ENCODE results near the gene E2F1. TPM values are rescaled to one million over a fixed set of nuclear protein-coding genes. Genes with fewer than 3 reads are reported as not detected.

The E2F1 gene
- total and polyA plus RNA-seq, 7 experiments from 2014 or later = 0.46 to 61.6 (median 1.5) TPM; not detected in 1

GRCh38 chr20:33685328-33686099 lies 671 bp downstream of the E2F1 start:
- Histone ChIP-seq H3K36me3 (ENCODE audit: control insufficient read depth in 2 of 3, insufficient read depth in 3 of 3, low read length in 3 of 3) (no peaks in the 10 kb centered on the region), H3K27me3 (ENCODE audit: control insufficient read depth in 2 of 2, insufficient read depth in 2 of 2, low read length in 2 of 2) (no peaks in the 10 kb centered on the region), H3K4me1 (ENCODE audit: control insufficient read depth in 2 of 2, insufficient read depth in 2 of 2, low read length in 2 of 2) (peaks cover 3 to 27% of the 10 kb centered on the region in 2 donors), H3K9me3 (ENCODE audit: control insufficient read depth in 2 of 3, low read length in 3 of 3) (no peaks in the 10 kb centered on the region), H3K4me3 (ENCODE audit: low read length) (peak overlapping the region; percentile 55), H3K27ac (ENCODE audit: low read depth, low read length) (peak overlapping the region; percentile 42)
- peaks cover 11 to 77% (median 42%) of the 10 kb centered on the region in 7 donors for H3K4me1 Mint-ChIP-seq
- peak overlapping the region in 2 of 9 donors; percentile 51 to 88 for H3K27ac Mint-ChIP-seq
- H3K9me3 Mint-ChIP-seq = no peaks in the 10 kb centered on the region
- ChIA-PET POLR2A (interaction anchor here (0.7 to 1.9 kb wide), 6 partner anchors 17 to 592 kb away, joined by 3 to 9 read pairs (median 4); partner anchors contain the start of genes ACTL10 and PXMP4), CTCF (interaction anchor here (0.6 to 1.0 kb wide), 3 partner anchors 15 to 32 kb away, joined by 3 to 4 read pairs (median 3); no protein-coding TSS in a partner anchor)
- peaks cover 0 to 8% (median 0%) of the 10 kb centered on the region in 5 donors for H3K36me3 Mint-ChIP-seq
- DNase-seq (peak in 3 of 9 donors; percentile 8 to 74 (median 31)), ATAC-seq (peak; percentile 7)
- peak overlapping the region; percentile 56 to 95 (median 72) for H3K4me3 Mint-ChIP-seq
- intact Hi-C loops (cut with micrococcal nuclease) = loop anchor here (1.0 kb wide), 8 partner anchors 11 to 427 kb away; partner anchors contain the start of genes EIF2S2 (in 2 of the 2), NECAB3 (in 2 of the 2), PXMP4 (in 2 of the 2) and ACTL10 (in 1 of the 2)
- H3K27me3 Mint-ChIP-seq = no peaks in the 10 kb centered on the region

GRCh38 chr20:33684533-33685327 lies 1.5 kb downstream of the E2F1 start:
- ATAC-seq = no peak
- H3K4me1 ChIP-seq (ENCODE audit: control insufficient read depth in 2 of 2, insufficient read depth in 2 of 2, low read length in 2 of 2) = peaks cover 9 to 29% of the 10 kb centered on the region in 2 donors
- H3K9me3 ChIP-seq (ENCODE audit: control insufficient read depth in 2 of 3, low read length in 3 of 3) = no peaks in the 10 kb centered on the region
- H3K27ac ChIP-seq (ENCODE audit: low read depth, low read length) = no peak overlapping the region
- intact Hi-C loops (cut with micrococcal nuclease) = loop anchor here in 1 of 2 donors (1.0 kb wide), 2 partner anchors 10 to 309 kb away; partner anchors contain the start of genes NECAB3 and RALY
- DNase-seq = no peak
- no peak overlapping the region for H3K4me3 ChIP-seq (ENCODE audit: low read length)
- H3K9me3 Mint-ChIP-seq = no peaks in the 10 kb centered on the region
- H3K36me3 Mint-ChIP-seq = peaks cover 0 to 8% (median 0%) of the 10 kb centered on the region in 5 donors
- ChIA-PET CTCF (interaction anchor here (0.6 to 1.0 kb wide), 3 partner anchors 14 to 33 kb away, joined by 3 to 4 read pairs (median 3); no protein-coding TSS in a partner anchor), POLR2A (interaction anchor here (0.7 to 1.9 kb wide), 6 partner anchors 17 to 591 kb away, joined by 3 to 9 read pairs (median 4); partner anchors contain the start of genes ACTL10 and PXMP4)
- peaks cover 7 to 79% (median 40%) of the 10 kb centered on the region in 7 donors for H3K4me1 Mint-ChIP-seq
- H3K36me3 ChIP-seq (ENCODE audit: control insufficient read depth in 2 of 3, insufficient read depth in 3 of 3, low read length in 3 of 3) = no peaks in the 10 kb centered on the region
- no peaks in the 10 kb centered on the region for H3K27me3 Mint-ChIP-seq
- no peaks in the 10 kb centered on the region for H3K27me3 ChIP-seq (ENCODE audit: control insufficient read depth in 2 of 2, insufficient read depth in 2 of 2, low read length in 2 of 2)
- H3K27ac Mint-ChIP-seq = peak overlapping the region in 2 of 9 donors; percentile 51 to 88
- H3K4me3 Mint-ChIP-seq = peak overlapping the region in 9 of 10 donors; percentile 26 to 95 (median 60)

GRCh38 chr20:33681728-33682353 lies 4.3 kb downstream of the E2F1 start:
- CTCF ChIA-PET = interaction anchor here (0.5 to 5.7 kb wide), 3 partner anchors 11 to 413 kb away, joined by 3 to 33 read pairs (median 3); partner anchors contain the start of gene ACTL10
- no peaks in the 10 kb centered on the region for H3K27me3 ChIP-seq (ENCODE audit: control insufficient read depth in 2 of 2, insufficient read depth in 2 of 2, low read length in 2 of 2)
- Mint-ChIP-seq H3K4me3 (peak overlapping the region in 2 of 10 donors; percentile 53 to 72), H3K4me1 (peaks cover 26 to 77% (median 45%) of the 10 kb centered on the region in 7 donors), H3K9me3 (no peaks in the 10 kb centered on the region), H3K27ac (peak overlapping the region in 3 of 9 donors; percentile 28 to 87 (median 56)), H3K36me3 (peaks cover 0 to 24% (median 0%) of the 10 kb centered on the region in 5 donors), H3K27me3 (no peaks in the 10 kb centered on the region)
- no peaks in the 10 kb centered on the region for H3K36me3 ChIP-seq (ENCODE audit: control insufficient read depth in 2 of 3, insufficient read depth in 3 of 3, low read length in 3 of 3)
- POLR2A ChIA-PET = interaction anchor here (0.6 to 6.8 kb wide), 3 partner anchors 8 to 195 kb away, joined by 4 to 75 read pairs (median 19); partner anchors contain the start of gene ACTL10
- ATAC-seq (no peak), DNase-seq (no peak)
- intact Hi-C loops (cut with micrococcal nuclease) = no loop called here
- no peak overlapping the region for H3K4me3 ChIP-seq (ENCODE audit: low read length)
- no peak overlapping the region for H3K27ac ChIP-seq (ENCODE audit: low read depth, low read length)
- peaks cover 16 to 38% of the 10 kb centered on the region in 2 donors for H3K4me1 ChIP-seq (ENCODE audit: control insufficient read depth in 2 of 2, insufficient read depth in 2 of 2, low read length in 2 of 2)
- no peaks in the 10 kb centered on the region for H3K9me3 ChIP-seq (ENCODE audit: control insufficient read depth in 2 of 3, low read length in 3 of 3)

GRCh38 chr20:33681288-33681687 lies 4.9 kb downstream of the E2F1 start:
- no peaks in the 10 kb centered on the region for H3K27me3 Mint-ChIP-seq
- no peak for ATAC-seq
- POLR2A ChIA-PET = interaction anchor here (0.9 to 6.8 kb wide), 3 partner anchors 9 to 33 kb away, joined by 3 to 75 read pairs (median 19); partner anchors contain the start of gene ACTL10
- H3K4me3 ChIP-seq (ENCODE audit: low read length) = no peak overlapping the region
- H3K27ac ChIP-seq (ENCODE audit: low read depth, low read length) = no peak overlapping the region
- CTCF ChIA-PET = interaction anchor here (0.5 to 5.7 kb wide), 4 partner anchors 10 to 414 kb away, joined by 3 to 33 read pairs (median 3); partner anchors contain the start of gene ACTL10
- intact Hi-C loops (cut with micrococcal nuclease) = no loop called here
- no peaks in the 10 kb centered on the region for H3K9me3 ChIP-seq (ENCODE audit: control insufficient read depth in 2 of 3, low read length in 3 of 3)
- H3K27ac Mint-ChIP-seq = peak overlapping the region in 2 of 9 donors; percentile 56 to 87
- H3K4me3 Mint-ChIP-seq = peak overlapping the region in 1 of 10 donors; percentile 72
- H3K4me1 Mint-ChIP-seq = peaks cover 28 to 76% (median 41%) of the 10 kb centered on the region in 7 donors
- H3K36me3 ChIP-seq (ENCODE audit: control insufficient read depth in 2 of 3, insufficient read depth in 3 of 3, low read length in 3 of 3) = no peaks in the 10 kb centered on the region
- H3K9me3 Mint-ChIP-seq = no peaks in the 10 kb centered on the region
- no peak for DNase-seq
- no peaks in the 10 kb centered on the region for H3K27me3 ChIP-seq (ENCODE audit: control insufficient read depth in 2 of 2, insufficient read depth in 2 of 2, low read length in 2 of 2)
- peaks cover 13 to 35% of the 10 kb centered on the region in 2 donors for H3K4me1 ChIP-seq (ENCODE audit: control insufficient read depth in 2 of 2, insufficient read depth in 2 of 2, low read length in 2 of 2)
- H3K36me3 Mint-ChIP-seq = peaks cover 0 to 24% (median 0%) of the 10 kb centered on the region in 5 donors

GRCh38 chr20:33680686-33681085 lies 5.5 kb downstream of the E2F1 start:
- intact Hi-C loops (cut with micrococcal nuclease) = no loop called here
- Histone ChIP-seq H3K27me3 (ENCODE audit: control insufficient read depth in 2 of 2, insufficient read depth in 2 of 2, low read length in 2 of 2) (no peaks in the 10 kb centered on the region), H3K36me3 (ENCODE audit: control insufficient read depth in 2 of 3, insufficient read depth in 3 of 3, low read length in 3 of 3) (no peaks in the 10 kb centered on the region), H3K4me1 (ENCODE audit: control insufficient read depth in 2 of 2, insufficient read depth in 2 of 2, low read length in 2 of 2) (peaks cover 13 to 34% of the 10 kb centered on the region in 2 donors), H3K9me3 (ENCODE audit: control insufficient read depth in 2 of 3, low read length in 3 of 3) (no peaks in the 10 kb centered on the region), H3K4me3 (ENCODE audit: low read length) (no peak overlapping the region), H3K27ac (ENCODE audit: low read depth, low read length) (no peak overlapping the region)
- Mint-ChIP-seq H3K4me1 (peaks cover 28 to 80% (median 41%) of the 10 kb centered on the region in 7 donors), H3K36me3 (peaks cover 0 to 24% (median 0%) of the 10 kb centered on the region in 5 donors), H3K27me3 (no peaks in the 10 kb centered on the region), H3K4me3 (peak overlapping the region in 3 of 10 donors; percentile 38 to 49 (median 44)), H3K9me3 (no peaks in the 10 kb centered on the region), H3K27ac (peak overlapping the region in 2 of 9 donors; percentile 29 to 87)
- ChIA-PET POLR2A (interaction anchor here (0.9 to 6.8 kb wide), 3 partner anchors 9 to 33 kb away, joined by 3 to 75 read pairs (median 19); partner anchors contain the start of gene ACTL10), CTCF (interaction anchor here (0.5 to 5.7 kb wide), 3 partner anchors 13 to 134 kb away, joined by 3 to 33 read pairs (median 7); partner anchors contain the start of gene ACTL10)
- ATAC-seq (no peak), DNase-seq (no peak)
